ENCODE data around the gene CD164. TPM values are rescaled to one million over a fixed set of nuclear protein-coding genes. Genes with fewer than 3 reads are reported as not detected.

The CD164 gene
- polyA plus RNA-seq, 1 of the 3 experiments (the other 2 are of a cell fraction): 83.4 TPM

GRCh38 chr6:109322825-109323224 lies 59.4 kb downstream of the CD164 start:
- no peaks in the 10 kb centered on the region; a peak in 1 of 4 replicates for H3K4me1 ChIP-seq (ENCODE audit: control insufficient read depth in 1 of 2, insufficient read depth in 2 of 2, low read depth in 1 of 2, low read length in 1 of 2)
- CTCF ChIA-PET: no interaction called here

More at GRCh38 chr6:109322825-109323224, 59.4 kb downstream of the CD164 start:
- WGBS (ENCODE audit: low lambda C conversion rate): 72% methylated on average over 2 of the region's 2 CpGs
- Histone ChIP-seq H3K4me3 (ENCODE audit: low read depth in 2 of 2, low read length in 1 of 2) (no peak overlapping the region), H4K20me1 (ENCODE audit: insufficient read depth) (no peaks in the 10 kb centered on the region), H3K9me3 (no peaks in the 10 kb centered on the region), H3K9ac (no peak overlapping the region), H3K79me2 (ENCODE audit: insufficient read depth) (no peaks in the 10 kb centered on the region), H3K36me3 (replicated peaks in 1 of 2; ENCODE audit: control insufficient read depth in 1 of 2, insufficient read depth in 2 of 2, low read length in 1 of 2) (no peaks in the 10 kb centered on the region), H3K4me2 (no peak overlapping the region), H3K27ac (ENCODE audit: low read depth in 2 of 2, low read length in 1 of 2) (no peak overlapping the region), H3F3A (replicated peaks; ENCODE audit: insufficient read depth) (no peaks in the 10 kb centered on the region), H3K27me3 (ENCODE audit: insufficient read depth) (no peaks in the 10 kb centered on the region), H2AFZ (ENCODE audit: low read depth) (no peak overlapping the region), H3K9me2 (no peaks in the 10 kb centered on the region)
- TF ChIP-seq TEAD4 (IDR thresholded peaks at IDR 0.05; ENCODE audit: borderline replicate concordance, insufficient read depth) (no peak), RAD21 (IDR thresholded peaks at IDR 0.05; ENCODE audit: low read length) (no peak), REST (IDR thresholded peaks at IDR 0.05; ENCODE audit: low read depth, low read length) (no peak), POLR2AphosphoS5 (IDR thresholded peaks at IDR 0.05; ENCODE audit: low read depth, low read length) (no peak), ELF1 (IDR thresholded peaks at IDR 0.05) (no peak), GABPA (IDR thresholded peaks at IDR 0.05; ENCODE audit: low read depth) (no peak), SMC3 (IDR thresholded peaks at IDR 0.05; ENCODE audit: low read depth, low read length) (no peak), ZBTB33 (IDR thresholded peaks at IDR 0.05; ENCODE audit: borderline replicate concordance, low read depth) (no peak), RXRA (IDR thresholded peaks at IDR 0.05; ENCODE audit: borderline replicate concordance, low read depth) (no peak), USF1 (IDR thresholded peaks at IDR 0.05; ENCODE audit: borderline replicate concordance, low read depth) (no peak), EZH2phosphoT487 (IDR thresholded peaks at IDR 0.05; ENCODE audit: borderline replicate concordance, low read depth) (no peak)
- no peak for DNase-seq
- POLR2A ChIA-PET: no interaction called here
